Gastroesophageal sphincter (tissue), 3 donors: Measurements from ENCODE around the gene EFTUD2.

Source experiments
- CTCF ChIP-seq, 4 experiments: fragments of 200-600 bp in 2 of 4; fragments of 450-650 bp in 2 of 4; sonication (generic) in 1 of 4; IDR thresholded peaks; one replicate each; pipeline ENCODE4 v1.5.1; 2017 to 2019; ENCODE audit warnings: antibody characterized with exemption in 4 of 4, mild to moderate bottlenecking in 2 of 4, moderate library complexity in 2 of 4
- POLR2A ChIP-seq, 2 donors: fragments of 450-650 bp; IDR thresholded peaks; one replicate each; pipeline ENCODE4 v1.6.1; 2017; ENCODE audit warnings: antibody characterized with exemption in 2 of 2, mild to moderate bottlenecking in 2 of 2, moderate library complexity in 1 of 2
- POLR2AphosphoS5 ChIP-seq: sonication (generic); formaldehyde crosslinking; IDR thresholded peaks from one replicate; pipeline ENCODE4 v1.6.1; 2017; ENCODE audit warnings: antibody characterized with exemption

- TF ChIP-seq CTCF (IDR thresholded peaks at IDR 0.05) (no peak), POLR2A (IDR thresholded peaks at IDR 0.05) (no peak), POLR2AphosphoS5 (no peak)
Observed at GRCh38 chr17:44847586-44847985, 51.7 kb downstream of the EFTUD2 start, which contains the start of gene HIGD1B.
